HUES6 (cell line): ENCODE measurements around the gene ELP2.
A peak's percentile ranks its signal among the peaks of the same experiment; 100 is the strongest.

Experiments
- H3K27ac ChIP-seq: 2 replicates; pipeline ENCODE4 v1.7.0; 2013; ENCODE audit warnings: low read depth, mild to moderate bottlenecking, low read length, inconsistent platforms
- H3K27me3 ChIP-seq: 2 replicates; pipeline ENCODE4 v1.6.1; 2013; ENCODE audit warnings: low read length; ENCODE audit not compliant: control insufficient read depth, insufficient read depth
- H3K36me3 ChIP-seq: 2 replicates; pipeline ENCODE4 v1.6.1; 2013; ENCODE audit warnings: low read length; ENCODE audit not compliant: control insufficient read depth, insufficient read depth
- H3K4me1 ChIP-seq: 2 replicates; pipeline ENCODE4 v1.6.1; 2013; ENCODE audit warnings: low read length; ENCODE audit not compliant: control insufficient read depth, insufficient read depth
- H3K4me3 ChIP-seq: 2 replicates; pipeline ENCODE4 v1.5.1; 2013; ENCODE audit warnings: low read depth, low read length
- H3K9ac ChIP-seq: one replicate; pipeline ENCODE4 v1.6.1; 2013; ENCODE audit warnings: mild to moderate bottlenecking, low read length
- H3K9me3 ChIP-seq: 2 replicates; pipeline ENCODE4 v1.6.1; 2013; ENCODE audit warnings: low read depth, low read length; ENCODE audit not compliant: control insufficient read depth, insufficient read depth

ELP2 gene

DNA sequence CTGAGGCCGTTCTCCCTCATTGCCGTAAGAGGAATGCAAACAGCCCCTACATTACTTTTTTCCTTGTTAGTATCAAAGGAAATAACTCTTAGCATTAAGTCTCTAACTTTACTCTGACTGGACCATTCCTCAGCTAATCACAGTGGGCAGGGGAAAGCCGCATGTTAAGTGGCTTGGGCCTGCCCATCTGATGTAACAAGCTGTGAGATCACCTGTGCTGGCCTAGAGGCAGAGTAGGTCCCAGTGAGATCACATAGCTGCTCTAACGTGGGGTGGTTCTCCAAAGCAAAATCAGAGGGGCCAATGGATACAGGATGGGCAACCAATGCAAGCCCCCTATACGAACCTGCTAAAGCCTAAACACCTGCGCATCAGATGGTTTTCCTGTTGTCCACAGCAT lies 51.7 kb downstream of the ELP2 start:
- H3K4me1 ChIP-seq = peaks cover 3% of the 10 kb centered on the region; the same call in 1 of the 2 replicates
- H3K9me3 ChIP-seq = no peaks in the 10 kb centered on the region

DNA sequence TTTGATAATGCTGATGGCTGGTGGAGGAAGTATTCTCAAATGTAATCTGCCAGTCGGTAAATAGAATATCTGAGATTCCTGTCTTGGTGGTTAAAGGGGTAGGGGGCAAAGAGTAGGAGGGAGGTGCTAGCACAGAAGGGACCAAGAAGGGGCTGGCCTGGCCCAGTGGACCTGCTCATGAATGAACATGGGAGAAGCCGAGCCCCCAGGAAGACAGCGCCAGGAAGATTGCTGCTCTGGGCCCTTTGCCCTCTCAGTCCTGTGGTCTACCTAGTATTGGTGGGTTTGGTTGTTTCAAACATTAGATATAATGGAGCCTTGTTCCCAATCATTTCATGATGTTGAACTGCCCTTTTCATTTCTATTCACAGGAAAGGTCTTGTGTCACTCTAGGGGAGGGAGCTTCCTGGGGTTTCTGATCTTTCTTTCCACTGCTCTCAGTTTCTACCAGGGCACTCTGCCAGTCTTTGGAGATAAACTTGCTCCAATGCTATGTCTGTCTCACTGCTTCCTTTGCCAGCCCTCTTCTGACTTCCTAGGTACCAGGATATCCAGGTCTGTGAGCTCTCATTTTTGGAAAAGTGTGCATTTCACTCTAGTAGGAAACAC lies 52.3 kb downstream of the ELP2 start:
- Histone ChIP-seq H3K36me3 (peaks cover 4% of the 10 kb centered on the region), H3K4me1 (peaks cover 3% of the 10 kb centered on the region; the same call in 1 of the 2 replicates), H3K27ac (no peak overlapping the region), H3K9ac (no peak overlapping the region), H3K9me3 (no peaks in the 10 kb centered on the region), H3K4me3 (no peak overlapping the region), H3K27me3 (peaks cover 36% of the 10 kb centered on the region)

More for the DNA sequence above, 51.7 kb downstream of the ELP2 start:
- Histone ChIP-seq H3K9ac (no peak overlapping the region), H3K27ac (no peak overlapping the region), H3K4me3 (no peak overlapping the region), H3K27me3 (peaks cover 31% of the 10 kb centered on the region), H3K36me3 (peaks cover 10% of the 10 kb centered on the region)

- peaks cover 46% of the 10 kb centered on the region for H3K27me3 ChIP-seq
- H3K4me3 ChIP-seq = no peak overlapping the region
- no peaks in the 10 kb centered on the region for H3K36me3 ChIP-seq
- no peak overlapping the region for H3K27ac ChIP-seq
- H3K9me3 ChIP-seq = no peaks in the 10 kb centered on the region
- no peak overlapping the region for H3K9ac ChIP-seq
- H3K4me1 ChIP-seq = peaks cover 4% of the 10 kb centered on the region; the same call in 1 of the 2 replicates
Measured at GRCh38 chr18:36183033-36183432, 53.3 kb downstream of the ELP2 start.

DNA sequence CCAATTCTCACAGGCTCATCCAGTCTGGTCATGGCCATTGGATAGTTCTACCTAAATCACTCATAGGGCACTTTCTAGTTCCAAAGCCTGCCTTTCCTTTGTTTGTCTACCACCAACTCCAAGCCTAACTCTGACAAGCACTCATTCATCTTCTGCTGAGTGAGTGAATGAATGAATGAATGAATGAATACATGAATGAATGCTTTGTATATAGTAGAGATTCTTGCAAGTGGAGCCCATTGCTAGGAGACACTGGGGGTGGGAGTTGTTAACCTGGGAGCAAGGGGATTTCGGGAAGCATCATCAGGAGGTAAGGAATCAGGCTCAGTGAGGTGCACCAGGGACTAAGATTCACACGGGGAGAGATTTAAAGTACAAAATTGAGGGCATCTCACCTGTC lies 54.3 kb downstream of the ELP2 start:
- Histone ChIP-seq H3K27ac (no peak overlapping the region), H3K9me3 (no peaks in the 10 kb centered on the region), H3K36me3 (no peaks in the 10 kb centered on the region), H3K4me1 (peaks cover 14% of the 10 kb centered on the region), H3K27me3 (peaks cover 56% of the 10 kb centered on the region), H3K4me3 (no peak overlapping the region), H3K9ac (no peak overlapping the region)

DNA sequence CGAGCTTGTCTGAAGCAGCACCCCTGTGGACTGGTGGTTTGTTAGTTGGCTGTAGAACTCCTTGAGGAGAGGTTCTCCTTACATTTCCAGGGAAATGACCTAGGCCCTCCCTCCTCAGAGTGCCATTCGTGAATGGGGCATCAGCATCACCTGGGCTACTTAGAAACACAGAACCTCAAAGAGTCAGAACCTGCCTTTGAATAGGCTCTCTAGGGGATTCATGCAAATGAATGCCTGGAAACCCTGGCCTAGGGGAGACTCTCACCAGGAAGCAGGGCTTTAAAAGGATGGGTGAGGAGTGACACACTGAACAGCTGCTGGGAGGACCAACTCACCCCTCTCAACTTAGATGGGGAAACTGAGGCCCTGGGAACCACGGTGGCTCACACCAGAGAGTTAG lies 55.5 kb downstream of the ELP2 start:
- Histone ChIP-seq H3K9ac (no peak overlapping the region), H3K27me3 (peaks cover 64% of the 10 kb centered on the region), H3K27ac (no peak overlapping the region), H3K9me3 (no peaks in the 10 kb centered on the region), H3K4me3 (no peak overlapping the region), H3K36me3 (no peaks in the 10 kb centered on the region), H3K4me1 (peaks cover 18% of the 10 kb centered on the region)

- H3K9me3 ChIP-seq = no peaks in the 10 kb centered on the region
- H3K4me1 ChIP-seq = peaks cover 18% of the 10 kb centered on the region
- H3K9ac ChIP-seq = no peak overlapping the region
- peaks cover 64% of the 10 kb centered on the region for H3K27me3 ChIP-seq
- H3K4me3 ChIP-seq = peak overlapping the region; percentile 90
- H3K27ac ChIP-seq = no peak overlapping the region
- no peaks in the 10 kb centered on the region for H3K36me3 ChIP-seq
Measured at GRCh38 chr18:36185901-36186460, 56.3 kb downstream of the ELP2 start.

- H3K36me3 ChIP-seq = no peaks in the 10 kb centered on the region; the same call in 1 of the 2 replicates
- H3K9me3 ChIP-seq = no peaks in the 10 kb centered on the region
- H3K4me1 ChIP-seq = peaks cover 18% of the 10 kb centered on the region
- peak overlapping the region; percentile 85 for H3K9ac ChIP-seq
- no peak overlapping the region for H3K27ac ChIP-seq
- H3K27me3 ChIP-seq = peaks cover 64% of the 10 kb centered on the region
- peak overlapping the region; percentile 90 for H3K4me3 ChIP-seq
Measured at GRCh38 chr18:36186461-36187192, 56.9 kb downstream of the ELP2 start.

- Histone ChIP-seq H3K27ac (no peak within 1 kb of the TSS), H3K4me3 (peak within 1 kb of the TSS; percentile 90), H3K27me3 (peaks cover 64% of the 10 kb centered on the region), H3K4me1 (peaks cover 18% of the 10 kb centered on the region), H3K9me3 (no peaks in the 10 kb centered on the region), H3K36me3 (no peaks in the 10 kb centered on the region; the same call in 1 of the 2 replicates), H3K9ac (peak within 1 kb of the TSS; percentile 85)
Measured at GRCh38 chr18:36187193-36187825, 57.6 kb downstream of the ELP2 start, which contains the start of gene MOCOS. MOCOS (plus strand) TSS chr18:36187497; CDS start chr18:36187540, 43 bp downstream.

DNA sequence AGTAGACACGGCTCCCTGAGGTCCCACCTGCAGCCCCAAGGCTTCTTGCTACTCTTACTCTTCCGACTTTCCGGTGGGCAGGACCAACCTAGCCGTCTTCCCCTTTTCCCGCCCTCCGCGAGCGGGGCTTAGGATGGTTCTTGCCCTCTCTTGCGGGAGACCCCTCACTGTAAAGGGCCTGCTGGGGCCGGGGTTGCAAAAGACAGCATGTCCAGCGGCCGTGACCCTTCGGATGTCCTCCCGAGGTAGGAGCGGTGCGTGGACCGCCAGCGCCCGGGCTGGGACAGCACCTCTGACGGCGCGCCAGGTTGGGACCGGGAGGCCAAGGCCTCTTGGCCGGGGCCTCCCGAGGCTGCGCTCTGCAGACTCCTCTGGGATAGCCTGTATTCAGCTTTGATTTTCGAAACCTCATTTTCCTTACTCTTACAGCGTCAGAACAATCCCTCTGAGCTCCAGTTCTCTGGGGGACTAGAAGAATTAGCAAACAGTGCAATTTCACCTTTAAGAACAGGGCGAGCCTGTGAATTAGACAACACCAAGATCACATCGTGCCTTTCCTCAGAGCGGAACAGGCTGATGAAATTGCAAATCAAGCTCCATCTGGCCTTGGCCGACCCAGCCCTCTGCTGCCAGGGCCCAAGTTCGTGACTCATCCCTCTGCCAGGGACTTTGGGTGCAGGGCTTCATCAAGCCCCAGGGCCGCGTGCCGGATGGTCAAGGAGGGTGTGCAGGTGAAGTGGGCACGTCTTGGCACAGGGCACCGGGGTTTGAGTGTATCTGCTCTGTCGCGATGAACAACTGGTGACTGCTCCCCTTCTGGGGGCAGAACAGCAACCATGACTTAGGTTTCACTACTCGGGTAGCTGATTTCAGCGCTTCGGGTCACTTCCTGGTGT lies 58.4 kb downstream of the ELP2 start:
- peak overlapping the region; percentile 90 for H3K4me3 ChIP-seq

GRCh38 chr18:36188916-36189315 lies 59.2 kb downstream of the ELP2 start:
- Histone ChIP-seq H3K27me3 (peaks cover 59% of the 10 kb centered on the region), H3K27ac (no peak overlapping the region), H3K36me3 (no peaks in the 10 kb centered on the region; the same call in 1 of the 2 replicates), H3K9ac (no peak overlapping the region), H3K4me1 (peaks cover 18% of the 10 kb centered on the region), H3K9me3 (no peaks in the 10 kb centered on the region), H3K4me3 (peak overlapping the region; percentile 90; the same call in 1 of the 2 replicates)

More for the DNA sequence above, 58.4 kb downstream of the ELP2 start:
- H3K27me3 ChIP-seq = peaks cover 64% of the 10 kb centered on the region
- no peaks in the 10 kb centered on the region for H3K9me3 ChIP-seq
- peak overlapping the region; percentile 85 for H3K9ac ChIP-seq
- H3K27ac ChIP-seq = no peak overlapping the region
- peaks cover 18% of the 10 kb centered on the region for H3K4me1 ChIP-seq
- no peaks in the 10 kb centered on the region; the same call in 1 of the 2 replicates for H3K36me3 ChIP-seq
